ENCODE data around the gene THADA.

DNA sequence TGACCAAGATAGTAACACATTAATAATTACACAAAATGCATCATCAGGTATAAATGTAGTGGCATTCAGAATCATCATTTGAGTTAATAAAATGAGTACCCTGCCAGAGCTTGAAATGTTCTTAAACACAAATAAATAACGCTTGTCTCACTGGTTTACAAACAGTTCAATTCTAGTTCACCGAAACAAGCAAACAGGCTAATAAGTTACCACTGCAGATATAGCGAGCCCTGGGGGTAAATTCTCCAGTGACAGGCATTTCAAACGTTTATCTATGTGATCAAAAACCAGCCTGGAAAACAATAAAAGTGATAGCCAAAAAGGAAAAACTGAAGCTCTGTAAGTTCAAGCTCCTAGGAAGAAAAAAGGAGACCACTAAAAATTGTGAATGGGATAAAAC, 152.6 kb downstream of the THADA start:
- TF ChIP-seq, protein P1, sequence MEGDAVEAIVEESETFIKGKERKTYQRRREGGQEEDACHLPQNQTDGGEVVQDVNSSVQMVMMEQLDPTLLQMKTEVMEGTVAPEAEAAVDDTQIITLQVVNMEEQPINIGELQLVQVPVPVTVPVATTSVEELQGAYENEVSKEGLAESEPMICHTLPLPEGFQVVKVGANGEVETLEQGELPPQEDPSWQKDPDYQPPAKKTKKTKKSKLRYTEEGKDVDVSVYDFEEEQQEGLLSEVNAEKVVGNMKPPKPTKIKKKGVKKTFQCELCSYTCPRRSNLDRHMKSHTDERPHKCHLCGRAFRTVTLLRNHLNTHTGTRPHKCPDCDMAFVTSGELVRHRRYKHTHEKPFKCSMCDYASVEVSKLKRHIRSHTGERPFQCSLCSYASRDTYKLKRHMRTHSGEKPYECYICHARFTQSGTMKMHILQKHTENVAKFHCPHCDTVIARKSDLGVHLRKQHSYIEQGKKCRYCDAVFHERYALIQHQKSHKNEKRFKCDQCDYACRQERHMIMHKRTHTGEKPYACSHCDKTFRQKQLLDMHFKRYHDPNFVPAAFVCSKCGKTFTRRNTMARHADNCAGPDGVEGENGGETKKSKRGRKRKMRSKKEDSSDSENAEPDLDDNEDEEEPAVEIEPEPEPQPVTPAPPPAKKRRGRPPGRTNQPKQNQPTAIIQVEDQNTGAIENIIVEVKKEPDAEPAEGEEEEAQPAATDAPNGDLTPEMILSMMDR (IDR thresholded peaks at IDR 0.05; ENCODE audit: low read length) = no peak
- TF ChIP-seq EZH2 (IDR thresholded peaks at IDR 0.05; ENCODE audit: borderline replicate concordance, low read length) = no peak
